Hematopoietic multipotent progenitor cell treated with erythropoietin and hydrocortisone succinate and interleukin-3 and kit ligand, for 8 days (in vitro differentiated cells): ENCODE measurements around the gene ACTR3C.
A peak's percentile ranks its signal among the peaks of the same experiment; 100 is the strongest.
"Not testable (repeated sequence)": the region's sequence is repeated elsewhere in the genome, so short reads cannot be mapped to it uniquely, and the experiment has no call there.

Experiments
- DNase-seq: peaks from one replicate; pipeline ENCODE4 v3.0.0-alpha.2; 2015

ACTR3C gene

DNA sequence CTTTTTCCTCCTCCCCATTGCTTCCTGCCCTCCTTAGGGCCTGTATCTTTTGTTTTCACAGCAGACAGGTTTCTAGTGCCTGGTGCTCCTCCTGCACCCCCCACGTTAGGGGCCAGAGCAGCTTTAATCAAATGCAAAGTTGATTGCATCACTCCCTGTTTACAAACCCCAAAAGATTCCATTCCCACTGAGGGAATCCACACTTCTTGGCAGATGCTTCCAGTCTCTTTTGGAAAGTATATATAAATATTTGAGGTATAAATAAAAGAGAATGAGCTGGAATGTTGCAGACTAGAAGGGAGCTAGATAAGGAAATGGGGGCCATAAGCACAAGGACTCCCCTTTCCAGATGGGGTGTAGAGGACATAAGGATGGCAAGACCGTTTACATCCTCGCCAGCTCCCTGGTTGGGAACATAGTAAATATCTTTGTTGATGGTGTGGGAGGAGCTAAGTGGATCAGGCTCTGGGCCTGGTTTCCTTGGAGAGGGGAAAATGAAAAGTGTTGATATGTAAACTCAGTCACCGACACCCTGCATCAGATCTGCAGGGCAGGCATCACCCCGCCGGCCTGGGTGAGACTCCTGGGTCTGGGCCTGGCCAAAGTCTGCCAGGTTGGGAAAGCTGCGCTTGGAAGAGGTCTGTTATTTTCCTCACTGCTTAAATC lies 11.9 kb upstream of the ACTR3C start:
- no peak for DNase-seq

DNA sequence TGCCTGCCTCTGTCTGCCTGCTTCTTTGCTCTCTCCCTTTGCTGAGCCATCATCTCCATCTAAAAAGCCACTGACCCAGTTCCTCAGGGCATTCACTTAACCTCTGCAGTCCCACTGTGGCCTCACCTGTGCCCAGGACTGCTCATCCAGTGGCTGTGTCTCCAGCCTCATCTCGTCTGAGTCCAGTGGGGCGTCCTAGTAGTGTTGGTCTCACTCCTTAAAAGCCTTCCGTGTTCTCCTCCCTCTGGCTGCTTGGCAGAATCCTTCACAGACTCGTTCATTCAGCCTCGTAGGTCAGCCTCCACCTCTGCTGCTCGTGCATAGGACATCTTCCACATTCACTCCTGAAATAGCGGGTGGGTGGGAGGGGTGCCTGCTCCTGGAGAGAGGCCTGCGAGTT lies 10.8 kb upstream of the ACTR3C start:
- no peak for DNase-seq

DNA sequence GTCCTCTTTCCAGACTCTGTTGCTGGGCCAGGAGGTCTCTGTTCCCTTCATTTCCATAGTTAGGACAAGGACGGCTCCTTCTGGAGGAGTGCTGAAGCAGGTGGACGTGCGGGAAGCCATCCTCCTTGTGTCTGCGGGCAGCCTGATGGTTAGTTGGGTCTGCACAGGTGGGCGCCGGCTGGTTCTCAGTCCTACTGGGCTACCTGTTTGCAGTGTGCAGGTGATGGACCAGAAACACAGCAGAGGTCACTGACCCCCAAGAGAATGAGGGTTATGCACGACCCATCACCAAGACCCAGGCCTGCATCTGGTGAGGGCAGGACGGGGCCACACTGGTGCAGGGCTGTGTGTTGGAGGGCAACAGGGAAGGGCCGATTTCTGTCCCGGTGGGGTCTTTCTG lies 10.3 kb upstream of the ACTR3C start:
- DNase-seq, result no peak

DNA sequence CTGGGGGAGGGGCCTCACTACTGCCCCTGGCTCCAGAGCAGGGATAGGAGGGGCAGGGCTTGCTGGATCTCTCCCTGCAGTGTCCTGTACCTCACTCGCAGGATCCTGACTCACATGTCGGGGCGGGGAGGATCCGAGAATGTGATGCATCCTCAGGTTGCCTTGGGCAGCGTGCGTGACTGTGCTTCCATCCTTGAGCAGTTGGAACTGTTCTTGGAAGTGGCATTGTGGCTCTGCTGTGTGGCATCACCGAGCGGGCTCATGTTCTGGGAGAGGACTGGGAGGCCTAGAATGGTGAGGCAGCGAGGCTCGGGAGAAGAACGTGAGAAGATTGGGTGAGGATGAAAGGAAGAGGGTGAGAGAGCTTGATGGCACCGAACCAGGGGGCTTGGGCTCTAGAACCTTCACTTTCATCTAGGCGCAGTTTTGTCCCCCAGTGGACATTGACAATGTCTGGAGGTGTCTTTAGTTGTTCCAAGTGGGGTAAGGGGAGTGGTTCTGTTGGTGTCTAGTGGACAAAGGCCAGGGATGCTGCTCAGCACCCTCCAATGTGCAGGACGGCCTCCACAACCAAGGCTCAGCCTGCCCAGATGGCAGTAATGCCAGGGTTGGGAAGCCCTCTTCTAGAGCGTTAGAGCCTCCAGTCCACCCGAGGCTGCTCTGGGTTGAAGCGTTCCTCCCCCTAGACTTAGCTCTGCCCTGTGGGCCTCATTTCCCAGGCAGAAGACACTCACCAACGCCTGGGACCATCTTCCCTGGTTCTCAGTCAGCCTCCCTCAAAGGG lies 9.7 kb upstream of the ACTR3C start:
- DNase-seq, result no peak

DNA sequence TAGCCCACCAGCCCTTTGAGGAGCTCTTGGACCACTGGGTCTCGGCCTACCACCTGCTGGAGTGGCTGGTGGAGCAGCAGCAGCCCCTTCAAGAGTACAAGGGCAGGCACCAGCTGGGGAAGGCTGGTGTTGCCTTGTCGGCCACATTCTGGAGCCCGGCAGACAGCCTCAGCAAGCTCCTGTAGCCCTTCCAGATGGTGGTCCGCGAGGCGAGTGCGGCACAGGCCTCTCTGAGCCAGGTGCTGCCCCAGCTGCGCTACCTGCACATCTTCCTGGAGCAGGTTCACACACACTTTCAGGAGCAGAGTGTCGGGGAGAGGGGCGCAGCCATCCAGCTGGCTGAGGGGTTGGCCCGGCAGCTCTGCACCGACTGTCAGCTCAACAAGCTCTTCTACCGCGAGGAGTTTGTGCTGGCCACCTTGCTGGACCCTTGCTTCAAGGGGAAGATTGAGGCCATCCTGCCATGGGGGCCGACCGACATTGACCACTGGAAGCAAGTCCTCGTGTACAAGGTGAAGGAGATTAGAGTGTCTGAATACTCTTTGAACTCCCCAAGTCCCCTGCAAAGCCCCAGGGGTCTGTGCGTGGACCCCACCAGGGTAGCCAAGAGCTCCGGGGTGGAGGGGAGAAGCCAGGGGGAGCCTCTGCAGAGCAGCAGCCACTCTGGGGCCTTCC lies 7.0 kb upstream of the ACTR3C start:
- no peak for DNase-seq

DNA sequence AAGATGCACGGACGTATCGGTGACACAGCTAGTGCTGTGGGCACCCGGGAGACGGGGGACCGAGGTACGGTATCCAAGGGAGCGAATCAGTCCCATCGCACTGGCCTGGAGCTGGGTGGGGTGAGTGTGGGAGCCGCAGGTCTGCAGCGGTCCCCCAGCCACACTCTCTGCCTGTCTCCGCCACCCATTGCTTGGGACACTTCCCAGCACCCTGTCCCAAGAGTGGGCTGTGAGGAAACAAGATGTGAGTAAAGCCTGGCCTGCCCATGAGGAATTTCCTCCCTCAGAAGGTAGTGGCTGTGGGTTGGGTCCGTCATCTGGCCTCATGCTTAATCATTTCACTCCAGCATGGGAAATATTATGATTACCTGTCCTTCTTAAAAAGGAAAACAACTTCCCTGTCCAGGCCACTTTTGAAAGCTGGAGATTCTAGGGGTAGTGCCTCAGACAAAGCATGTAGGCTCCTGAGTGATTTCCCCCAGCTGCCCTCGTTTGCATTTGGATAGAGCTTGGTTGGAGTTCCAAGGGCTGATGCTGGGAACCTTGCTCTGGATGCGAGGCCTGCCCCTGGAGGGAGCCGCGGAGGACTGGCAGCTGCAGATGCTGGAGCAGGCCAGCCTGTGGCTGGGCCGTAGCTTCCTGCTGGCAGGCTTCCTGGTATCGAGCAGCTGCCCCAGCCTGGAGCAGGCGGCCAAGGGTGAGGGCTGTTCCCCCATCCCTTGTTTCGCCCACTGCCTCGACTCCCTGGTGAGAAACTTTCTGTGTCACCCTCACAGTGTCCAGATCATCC lies 6.2 kb upstream of the ACTR3C start:
- no peak for DNase-seq

DNA sequence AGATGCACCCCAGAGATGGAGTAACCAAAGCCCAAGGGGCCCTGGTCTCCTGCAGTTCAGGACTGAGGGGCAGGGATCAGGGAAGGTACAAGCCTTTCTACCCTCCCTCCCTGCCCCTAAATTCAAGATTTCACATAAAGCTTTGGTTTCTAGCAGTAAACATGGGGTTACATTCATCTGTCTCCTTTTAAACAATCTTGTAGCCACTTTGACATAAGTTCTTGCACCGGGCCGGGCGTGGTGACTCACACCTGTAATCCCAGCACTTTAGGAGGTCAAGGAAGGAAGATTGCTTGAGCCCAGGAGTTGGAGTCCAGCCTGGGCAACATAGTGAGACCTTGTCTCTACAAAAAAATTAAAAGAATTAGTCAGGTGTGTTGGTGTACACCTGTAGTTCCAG lies 4.0 kb upstream of the ACTR3C start:
- DNase-seq, result no peak

DNA sequence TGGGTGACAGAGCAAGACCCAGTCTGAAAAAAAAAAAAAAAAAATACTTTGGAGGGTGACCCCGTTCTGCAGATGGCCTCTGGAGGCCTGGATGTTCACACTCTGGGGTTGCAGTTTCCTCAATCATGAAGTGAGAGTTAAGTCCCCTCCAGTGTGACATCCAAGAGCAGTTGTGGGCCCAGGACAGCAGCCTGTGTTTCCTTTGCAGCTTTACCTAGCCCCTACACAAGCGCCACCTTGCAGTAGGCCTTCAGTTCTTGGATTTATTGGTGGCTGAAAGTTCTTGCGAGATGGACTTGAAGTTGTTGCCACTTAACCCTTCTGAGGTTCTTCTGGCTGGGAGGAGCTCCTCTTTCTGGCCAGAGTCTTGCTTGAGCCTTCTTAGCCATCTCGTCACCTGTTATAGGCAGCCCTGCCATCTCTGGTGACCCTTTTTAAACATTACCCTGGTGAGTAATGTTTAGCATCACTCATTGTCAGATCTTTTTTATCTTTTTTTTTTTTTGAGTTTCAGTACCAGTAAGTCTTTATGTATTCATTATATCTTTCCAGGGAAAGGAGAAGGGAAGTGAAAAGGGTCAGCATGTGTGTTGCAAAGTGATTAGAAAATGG lies 3.4 kb upstream of the ACTR3C start:
- DNase-seq, result no peak

DNA sequence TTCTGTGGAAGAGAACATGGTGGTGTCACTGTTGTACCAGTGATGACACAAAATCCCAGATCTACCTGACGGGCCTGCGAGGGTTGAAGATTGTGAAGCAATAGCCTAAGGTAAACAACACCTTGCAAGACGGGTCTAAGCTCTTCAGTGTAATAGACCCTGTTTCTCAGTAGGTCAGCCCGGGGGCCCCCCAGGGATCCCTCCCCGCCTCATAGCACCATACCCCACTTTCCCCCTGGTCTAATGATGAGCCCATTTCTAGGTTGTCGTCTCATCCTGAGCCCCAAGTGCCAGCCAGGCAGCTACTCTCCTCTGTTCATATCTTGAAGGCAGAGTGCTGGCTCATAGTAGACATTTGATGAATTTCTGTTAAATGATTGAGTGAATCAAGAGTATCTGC lies 2.6 kb upstream of the ACTR3C start:
- DNase-seq, result no peak

DNA sequence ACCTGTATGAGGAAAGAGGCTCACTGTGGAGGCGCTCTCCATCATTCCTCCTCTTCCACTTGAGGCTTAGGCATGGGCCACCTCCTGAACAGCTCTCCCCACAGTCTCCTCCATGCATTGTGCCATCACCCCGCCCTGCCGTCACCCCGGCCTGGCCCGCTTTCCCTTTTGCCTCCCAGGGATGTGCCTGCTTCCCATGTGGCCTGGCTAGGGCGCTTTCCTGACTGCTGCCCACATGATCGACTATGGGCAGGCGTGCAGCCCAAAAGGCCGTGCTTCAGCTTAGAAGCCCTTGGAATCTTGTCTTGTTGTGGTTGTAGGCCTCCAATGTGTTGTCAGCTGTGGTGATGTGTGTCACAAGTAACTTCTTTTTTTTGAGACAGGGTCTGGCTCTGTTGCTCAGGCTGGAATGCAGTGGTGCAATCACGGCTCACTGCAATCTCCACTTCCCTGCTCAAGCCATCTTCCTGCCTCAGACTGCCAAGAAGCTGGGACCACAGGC lies 1.8 kb upstream of the ACTR3C start:
- DNase-seq, result no peak

DNA sequence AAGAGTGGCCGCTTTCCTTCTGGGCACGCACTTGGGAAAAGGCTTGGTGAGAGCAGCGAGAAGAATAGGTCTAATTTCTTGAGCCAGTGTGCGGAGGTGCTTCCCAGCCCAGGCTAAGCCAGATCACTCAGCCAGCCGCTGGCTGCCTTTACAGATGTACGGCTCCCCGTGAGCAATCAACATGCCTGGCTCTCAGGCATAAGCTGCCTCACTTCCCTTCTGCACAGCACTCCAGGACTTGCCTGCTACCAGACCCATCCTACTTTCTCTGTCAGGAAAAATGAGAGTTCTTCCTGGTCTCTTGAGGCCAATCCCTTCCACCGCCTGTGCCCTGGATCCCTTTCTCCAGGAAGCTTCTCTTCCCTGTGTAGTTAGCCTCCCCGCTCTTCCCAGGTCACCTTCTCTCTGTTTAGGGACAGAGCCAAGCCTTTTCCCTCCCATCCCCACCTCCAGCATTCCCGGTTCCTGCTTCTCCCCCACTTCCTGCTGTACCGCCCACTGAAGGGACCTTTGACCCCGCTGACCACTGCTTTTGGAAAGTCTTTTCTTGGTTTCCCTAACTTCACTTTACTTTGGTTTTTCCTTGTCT lies 1.1 kb upstream of the ACTR3C start:
- no peak for DNase-seq

DNA sequence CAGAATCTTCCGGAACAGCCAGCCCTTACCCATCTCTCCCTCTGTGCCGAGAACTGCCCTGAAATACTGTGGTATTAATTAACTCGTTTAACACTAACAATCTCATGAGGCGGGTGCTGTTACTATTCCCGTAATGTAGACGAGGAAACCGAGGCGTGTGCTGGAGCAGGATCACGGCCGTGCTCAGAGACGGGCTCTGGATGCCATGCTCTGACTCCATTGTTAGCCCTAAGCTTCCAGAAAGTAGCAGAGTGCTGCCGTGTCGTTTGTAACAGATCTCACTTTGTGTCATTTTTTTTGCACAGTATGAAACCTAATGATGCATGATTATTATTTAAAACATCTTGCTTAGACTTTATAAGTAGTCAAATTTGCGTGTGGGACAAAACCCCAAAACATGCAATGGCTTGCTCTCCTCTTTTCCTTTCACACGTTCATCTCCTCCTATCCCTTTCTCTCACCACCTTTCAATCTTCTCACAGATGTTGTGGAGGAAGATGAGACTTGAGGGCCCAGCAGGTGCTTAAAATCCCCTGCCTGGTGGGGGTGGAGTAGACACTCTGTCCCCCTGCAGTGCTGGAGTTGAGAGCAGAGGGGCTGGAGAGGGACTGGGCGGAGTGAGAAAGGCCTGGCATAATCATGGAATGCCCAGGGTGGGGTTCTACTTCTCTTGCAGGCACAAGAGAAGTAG lies 482 bp upstream of the ACTR3C start:
- DNase-seq, result peak; percentile 42

DNA sequence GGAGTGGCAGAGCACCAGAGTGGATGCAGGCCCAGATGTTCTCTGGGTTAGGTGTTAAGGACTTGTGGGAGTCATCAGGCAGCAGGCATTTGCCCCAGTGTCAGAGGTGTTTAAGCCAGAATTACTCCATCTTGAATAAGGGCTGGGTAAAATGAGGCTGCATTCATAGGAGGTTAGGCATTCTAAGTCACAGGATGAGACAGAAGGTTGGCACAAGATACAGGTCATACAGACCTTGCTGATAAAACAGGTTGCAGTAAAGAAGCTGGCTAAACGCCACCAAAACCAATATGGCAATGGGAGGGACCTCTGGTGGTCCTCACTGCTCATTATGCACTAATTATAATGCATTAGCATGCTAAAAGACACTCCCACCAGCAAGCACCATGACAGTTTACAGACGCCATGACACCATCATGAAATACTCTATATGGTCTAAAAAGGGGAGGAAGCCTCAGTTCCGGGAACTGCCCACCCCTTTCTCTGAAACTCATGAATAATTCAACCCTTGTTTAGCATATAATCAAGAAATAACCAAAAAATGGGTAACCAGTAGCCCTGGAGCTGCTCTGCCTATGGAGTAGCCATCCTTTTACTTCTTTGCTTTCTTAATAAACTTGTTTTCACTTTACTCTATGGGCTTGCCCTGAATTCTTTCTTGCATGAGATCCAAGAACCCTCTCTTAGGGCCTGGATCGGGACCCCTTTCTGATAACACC lies 1.1 kb downstream of the ACTR3C start:
- DNase-seq, result peak; percentile 81

DNA sequence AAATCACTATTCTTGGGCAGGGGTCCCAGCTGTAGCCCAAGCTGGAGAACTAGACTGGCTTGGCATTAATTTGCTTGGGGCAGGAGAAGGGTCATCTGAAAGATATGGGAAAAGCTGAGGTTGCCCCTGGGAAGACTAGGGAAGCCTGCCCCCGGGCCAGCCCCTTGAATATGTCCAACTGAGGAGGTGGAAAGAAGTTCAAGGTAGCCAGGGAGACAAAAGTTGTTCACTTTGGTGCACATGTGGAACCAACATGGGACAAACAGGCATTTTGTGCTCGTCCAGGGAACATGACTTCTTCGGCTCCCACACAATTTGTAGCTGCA lies 1.6 kb downstream of the ACTR3C start:
- no peak for DNase-seq

DNA sequence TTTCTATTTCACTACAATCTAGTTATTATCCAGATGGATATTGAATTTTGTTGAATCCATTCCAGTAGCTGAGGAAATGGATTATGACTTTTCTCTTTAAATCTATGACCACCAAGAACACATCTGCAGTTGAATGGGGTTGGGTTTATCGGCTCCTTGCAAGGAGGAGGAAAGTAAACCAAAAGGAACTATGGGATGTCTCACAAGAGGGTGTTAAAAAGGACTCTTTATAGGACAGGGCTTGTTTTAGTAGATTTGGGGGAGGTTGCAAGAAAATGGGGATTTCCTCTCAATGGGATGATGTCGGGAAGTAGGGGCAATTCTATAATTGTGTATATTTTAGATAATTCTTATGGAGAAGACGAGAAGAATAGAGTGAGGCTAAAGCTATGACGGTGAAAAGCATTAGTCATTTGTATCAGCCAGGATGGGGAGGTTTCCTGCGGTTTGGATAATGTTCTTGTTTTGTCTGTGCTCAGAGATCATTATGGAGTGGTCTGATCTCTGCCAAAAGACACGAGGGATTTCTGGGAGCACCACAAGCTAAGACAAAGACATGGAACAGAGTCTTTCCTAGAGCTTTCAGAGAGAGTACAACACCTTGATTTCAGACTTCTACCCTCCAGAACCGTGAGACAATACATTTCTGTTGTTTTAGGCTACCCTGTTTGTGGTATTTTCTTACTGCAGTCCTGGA lies 5.4 kb downstream of the ACTR3C start:
- DNase-seq, result no peak

DNA sequence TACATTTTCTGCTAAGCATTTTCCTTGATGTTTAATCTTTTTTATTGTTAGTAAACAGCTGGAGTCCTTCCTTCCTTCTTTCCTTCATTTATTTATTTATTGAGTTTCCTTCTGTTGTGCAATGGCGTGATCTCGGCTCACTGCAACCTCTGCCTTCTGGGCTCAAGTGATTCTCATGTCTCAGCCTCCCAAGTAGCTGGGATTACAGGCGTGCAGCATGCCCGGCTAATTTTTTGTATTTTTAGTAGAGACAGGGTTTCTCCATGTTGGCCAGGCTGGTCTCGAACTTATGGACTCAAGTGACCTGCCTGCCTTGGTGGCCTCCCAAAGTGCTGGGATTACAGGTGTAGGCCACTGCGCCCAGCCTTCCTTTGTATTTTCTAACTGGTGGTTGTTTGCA lies 6.4 kb downstream of the ACTR3C start:
- DNase-seq, result not testable (repeated sequence)

DNA sequence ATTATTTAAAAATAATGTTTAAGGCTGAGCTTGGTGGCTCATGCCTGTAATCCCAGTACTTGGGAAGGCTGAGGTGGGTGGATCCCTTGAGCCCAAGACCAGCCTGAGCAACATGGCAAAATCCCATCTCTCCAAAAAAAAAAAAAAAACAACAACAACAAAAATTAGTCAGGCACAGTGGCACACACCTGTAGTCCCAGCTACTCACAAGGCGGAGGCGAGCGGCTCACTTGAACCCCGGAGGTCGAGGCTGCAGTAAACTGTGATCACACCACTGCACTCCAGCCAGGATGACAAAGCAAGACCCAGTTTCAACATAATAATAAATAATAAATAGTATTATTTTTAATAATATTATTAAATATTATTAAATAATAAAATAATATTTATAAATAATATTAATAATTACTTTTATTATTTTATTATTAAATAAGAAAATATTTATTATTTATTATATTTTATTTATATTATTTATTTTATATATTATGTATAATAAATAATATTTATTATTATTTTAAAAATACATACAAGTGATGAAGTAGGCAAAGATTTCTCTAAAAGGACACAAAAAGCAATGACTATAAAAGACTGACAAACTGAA lies 8.6 kb downstream of the ACTR3C start:
- DNase-seq, result no peak

DNA sequence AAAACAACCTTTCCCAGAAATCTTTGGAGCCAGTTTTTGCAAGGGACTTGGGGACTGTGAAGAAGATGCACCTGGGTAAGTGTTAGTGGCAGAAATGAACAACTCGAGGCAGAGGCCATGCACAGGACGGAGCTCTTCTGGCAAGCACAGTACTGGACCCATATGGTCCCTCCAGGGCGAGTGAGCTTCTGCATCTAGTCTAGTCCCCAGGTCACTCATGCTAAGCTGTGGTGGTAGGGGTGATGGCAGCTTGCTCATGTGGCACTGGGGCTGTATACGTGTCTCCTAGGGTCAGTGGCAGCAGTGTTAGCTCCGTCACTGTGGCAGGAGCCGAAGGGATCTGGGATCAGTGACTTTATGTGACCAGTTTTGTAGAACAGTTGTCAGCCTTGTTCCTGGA lies 9.5 kb downstream of the ACTR3C start:
- no peak for DNase-seq

DNA sequence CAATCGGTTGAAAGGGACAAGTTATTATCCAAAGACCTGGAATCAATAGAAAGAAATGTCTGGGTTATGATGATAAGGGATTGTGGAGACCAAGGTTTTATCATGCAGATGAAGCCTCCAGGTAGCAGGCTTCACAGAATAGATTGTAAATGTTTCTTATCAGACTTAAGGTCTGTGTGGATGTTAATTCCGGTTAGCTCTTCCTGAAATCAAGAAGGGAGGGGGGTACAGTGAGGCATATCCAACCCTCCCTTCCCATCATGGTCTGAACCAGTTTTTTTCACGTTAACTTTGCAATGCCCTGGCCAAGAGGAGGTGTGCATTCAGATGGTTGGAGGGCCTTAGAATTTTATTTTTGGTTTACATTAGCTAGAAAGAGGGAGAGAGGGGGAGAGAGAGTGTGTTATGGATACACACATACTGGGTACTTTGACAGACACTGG lies 10.0 kb downstream of the ACTR3C start:
- peak; percentile 50 for DNase-seq
